ENCODE results near the gene THSD4.
A peak's percentile ranks its signal among the peaks of the same experiment; 100 is the strongest.

THSD4 gene

GRCh38 chr15:71707230-71708050 is 592.2 kb downstream of the THSD4 start:
- peak; percentile 28 for DNase-seq (ENCODE audit: low read depth)
- H3K4me3 ChIP-seq (replicated peaks; ENCODE audit: low read depth, low read length), result no peak overlapping the region
- TF ChIP-seq CTCF (IDR thresholded peaks at IDR 0.05; ENCODE audit: low read length, missing control alignments), result no peak

GRCh38 chr15:71708051-71708429 is 592.8 kb downstream of the THSD4 start:
- no peak overlapping the region for H3K4me3 ChIP-seq (replicated peaks; ENCODE audit: low read depth, low read length)
- TF ChIP-seq CTCF (IDR thresholded peaks at IDR 0.05; ENCODE audit: low read length, missing control alignments), result no peak
- no peak for DNase-seq (ENCODE audit: low read depth)

- TF ChIP-seq CTCF (IDR thresholded peaks at IDR 0.05; ENCODE audit: low read length, missing control alignments), result no peak
- peak; percentile 4 for DNase-seq (ENCODE audit: low read depth)
- no peak overlapping the region for H3K4me3 ChIP-seq (replicated peaks; ENCODE audit: low read depth, low read length)
These were observed 593.5 kb downstream of the THSD4 start for GRCh38 chr15:71708741-71709140.

- no peak overlapping the region for H3K4me3 ChIP-seq (replicated peaks; ENCODE audit: low read depth, low read length)
- no peak for TF ChIP-seq CTCF (IDR thresholded peaks at IDR 0.05; ENCODE audit: low read length, missing control alignments)
- DNase-seq (ENCODE audit: low read depth), result no peak
These were observed 594.6 kb downstream of the THSD4 start for GRCh38 chr15:71709808-71710418.

- no peak for TF ChIP-seq CTCF (IDR thresholded peaks at IDR 0.05; ENCODE audit: low read length, missing control alignments)
- DNase-seq (ENCODE audit: low read depth), result peak; percentile 6
- H3K4me3 ChIP-seq (replicated peaks; ENCODE audit: low read depth, low read length), result no peak overlapping the region
These were observed 596.9 kb downstream of the THSD4 start for GRCh38 chr15:71712182-71712581.

GRCh38 chr15:71713191-71713809 is 598.0 kb downstream of the THSD4 start:
- TF ChIP-seq CTCF (IDR thresholded peaks at IDR 0.05; ENCODE audit: low read length, missing control alignments), result no peak
- H3K4me3 ChIP-seq (replicated peaks; ENCODE audit: low read depth, low read length), result no peak overlapping the region

More at GRCh38 chr15:71713191-71713809, 598.0 kb downstream of the THSD4 start:
- DNase-seq (ENCODE audit: low read depth), result peak; percentile 23

Measured in fibroblast of pulmonary artery (primary cell).